ENCODE data around the gene DDAH2.

Gene DDAH2

GRCh38 chr6:31720196-31720770 lies 8.8 kb downstream of the DDAH2 start:
- POLR2A ChIA-PET, result interaction anchor here (0.9 to 1.1 kb wide), 2 partner anchors 10 to 107 kb away, joined by 3 to 4 read pairs; partner anchors contain the start of gene HSPA1B
- no peaks in the 10 kb centered on the region for H3K36me3 ChIP-seq (ENCODE audit: control insufficient read depth in 2 of 2, insufficient read depth in 1 of 2, low read length in 2 of 2)
- no peak overlapping the region for H3K4me3 ChIP-seq (ENCODE audit: low read depth, low read length)
- TF ChIP-seq ZNF768 (tag by site-specific recombination; IDR thresholded peaks at IDR 0.05) (no peak), ZNF174 (tag by site-specific recombination; IDR thresholded peaks at IDR 0.05) (no peak), MZF1 (tag by site-specific recombination; IDR thresholded peaks at IDR 0.05; ENCODE audit: borderline replicate concordance) (no peak), ZNF645 (tag by site-specific recombination; IDR thresholded peaks at IDR 0.05) (no peak), ZNF585B (tag by site-specific recombination; IDR thresholded peaks at IDR 0.05) (no peak)
- TF ChIP-seq, protein P1, sequence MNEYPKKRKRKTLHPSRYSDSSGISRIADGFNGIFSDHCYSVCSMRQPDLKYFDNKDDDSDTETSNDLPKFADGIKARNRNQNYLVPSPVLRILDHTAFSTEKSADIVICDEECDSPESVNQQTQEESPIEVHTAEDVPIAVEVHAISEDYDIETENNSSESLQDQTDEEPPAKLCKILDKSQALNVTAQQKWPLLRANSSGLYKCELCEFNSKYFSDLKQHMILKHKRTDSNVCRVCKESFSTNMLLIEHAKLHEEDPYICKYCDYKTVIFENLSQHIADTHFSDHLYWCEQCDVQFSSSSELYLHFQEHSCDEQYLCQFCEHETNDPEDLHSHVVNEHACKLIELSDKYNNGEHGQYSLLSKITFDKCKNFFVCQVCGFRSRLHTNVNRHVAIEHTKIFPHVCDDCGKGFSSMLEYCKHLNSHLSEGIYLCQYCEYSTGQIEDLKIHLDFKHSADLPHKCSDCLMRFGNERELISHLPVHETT (tag by site-specific recombination; IDR thresholded peaks at IDR 0.05), result no peak
- TF ChIP-seq, protein P2, sequence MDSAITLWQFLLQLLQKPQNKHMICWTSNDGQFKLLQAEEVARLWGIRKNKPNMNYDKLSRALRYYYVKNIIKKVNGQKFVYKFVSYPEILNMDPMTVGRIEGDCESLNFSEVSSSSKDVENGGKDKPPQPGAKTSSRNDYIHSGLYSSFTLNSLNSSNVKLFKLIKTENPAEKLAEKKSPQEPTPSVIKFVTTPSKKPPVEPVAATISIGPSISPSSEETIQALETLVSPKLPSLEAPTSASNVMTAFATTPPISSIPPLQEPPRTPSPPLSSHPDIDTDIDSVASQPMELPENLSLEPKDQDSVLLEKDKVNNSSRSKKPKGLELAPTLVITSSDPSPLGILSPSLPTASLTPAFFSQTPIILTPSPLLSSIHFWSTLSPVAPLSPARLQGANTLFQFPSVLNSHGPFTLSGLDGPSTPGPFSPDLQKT (IDR thresholded peaks at IDR 0.05; ENCODE audit: borderline replicate concordance, low read depth, low read length), result no peak
- no peaks in the 10 kb centered on the region for H3K9me3 ChIP-seq (ENCODE audit: control insufficient read depth, insufficient read depth, low read depth, low read length)
- H3K27ac ChIP-seq (ENCODE audit: extremely low read depth, low read depth, low read length), result no peak overlapping the region
- no peaks in the 10 kb centered on the region for H3K4me1 ChIP-seq (ENCODE audit: control insufficient read depth, insufficient read depth, low read length)
- CTCF ChIA-PET, result interaction anchor here (0.6 to 1.0 kb wide), 2 partner anchors 39 to 50 kb away, joined by 4 read pairs; partner anchors contain the start of gene LY6G5C

DNA sequence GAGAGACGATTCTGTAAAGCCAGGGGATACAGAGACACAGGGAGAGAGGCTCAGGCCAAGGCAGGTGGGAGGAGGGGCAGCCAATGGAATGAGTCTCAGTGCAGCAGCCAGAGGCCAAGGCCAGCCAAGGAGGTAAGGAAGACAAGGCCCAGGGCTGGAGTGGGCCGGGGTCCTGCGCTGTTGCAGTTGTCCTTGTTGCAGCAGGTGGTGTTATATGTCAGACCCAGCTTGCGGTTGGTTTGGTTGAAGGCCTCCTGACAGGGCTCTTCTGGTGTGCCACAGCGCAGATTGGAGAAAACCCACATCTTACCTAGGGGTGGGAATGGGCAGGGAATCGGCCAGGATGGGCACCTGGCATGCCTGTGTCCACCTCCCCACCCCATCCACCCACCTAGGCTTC lies 10.1 kb downstream of the DDAH2 start:
- Histone ChIP-seq H3K36me3 (ENCODE audit: control insufficient read depth in 2 of 2, insufficient read depth in 1 of 2, low read length in 2 of 2) (no peaks in the 10 kb centered on the region), H3K4me3 (ENCODE audit: low read depth, low read length) (no peak overlapping the region), H3K9me3 (ENCODE audit: control insufficient read depth, insufficient read depth, low read depth, low read length) (no peaks in the 10 kb centered on the region), H3K4me1 (ENCODE audit: control insufficient read depth, insufficient read depth, low read length) (peaks cover 3% of the 10 kb centered on the region), H3K27ac (ENCODE audit: extremely low read depth, low read depth, low read length) (no peak overlapping the region)
- CTCF ChIA-PET, result interaction anchor here (0.9 kb wide), 2 partner anchors 30 to 51 kb away, joined by 3 read pairs; no protein-coding TSS in a partner anchor
- no peak for TF ChIP-seq ZNF548 (tag by site-specific recombination; IDR thresholded peaks at IDR 0.05)
- no peak for TF ChIP-seq ZNF214 (tag by site-specific recombination; IDR thresholded peaks at IDR 0.05; ENCODE audit: borderline replicate concordance)
- TF ChIP-seq ZNF324 (tag by site-specific recombination; IDR thresholded peaks at IDR 0.05), result no peak
- TF ChIP-seq ZNF248 (tag by site-specific recombination; IDR thresholded peaks at IDR 0.05), result no peak
- no peak for TF ChIP-seq ZNF362 (tag by site-specific recombination; IDR thresholded peaks at IDR 0.05)
- TF ChIP-seq ZNF302 (tag by site-specific recombination; IDR thresholded peaks at IDR 0.05; ENCODE audit: low read depth), result no peak
- TF ChIP-seq SP2 (tag by site-specific recombination; IDR thresholded peaks at IDR 0.05), result no peak
- no peak for TF ChIP-seq ZNF48 (tag by site-specific recombination; IDR thresholded peaks at IDR 0.05)
- no peak for TF ChIP-seq ZNF24 (tag by site-specific recombination; IDR thresholded peaks at IDR 0.05)
- TF ChIP-seq ZEB2 (tag by site-specific recombination; IDR thresholded peaks at IDR 0.05), result no peak
- TF ChIP-seq ZNF266 (tag by site-specific recombination; IDR thresholded peaks at IDR 0.05; ENCODE audit: low read depth), result no peak
- TF ChIP-seq ZNF416 (tag by site-specific recombination; IDR thresholded peaks at IDR 0.05), result no peak
- no peak for TF ChIP-seq ZNF391 (tag by site-specific recombination; IDR thresholded peaks at IDR 0.05; ENCODE audit: borderline replicate concordance, low read depth)
- TF ChIP-seq GLIS1 (tag by site-specific recombination; IDR thresholded peaks at IDR 0.05), result no peak
- TF ChIP-seq, protein P3, sequence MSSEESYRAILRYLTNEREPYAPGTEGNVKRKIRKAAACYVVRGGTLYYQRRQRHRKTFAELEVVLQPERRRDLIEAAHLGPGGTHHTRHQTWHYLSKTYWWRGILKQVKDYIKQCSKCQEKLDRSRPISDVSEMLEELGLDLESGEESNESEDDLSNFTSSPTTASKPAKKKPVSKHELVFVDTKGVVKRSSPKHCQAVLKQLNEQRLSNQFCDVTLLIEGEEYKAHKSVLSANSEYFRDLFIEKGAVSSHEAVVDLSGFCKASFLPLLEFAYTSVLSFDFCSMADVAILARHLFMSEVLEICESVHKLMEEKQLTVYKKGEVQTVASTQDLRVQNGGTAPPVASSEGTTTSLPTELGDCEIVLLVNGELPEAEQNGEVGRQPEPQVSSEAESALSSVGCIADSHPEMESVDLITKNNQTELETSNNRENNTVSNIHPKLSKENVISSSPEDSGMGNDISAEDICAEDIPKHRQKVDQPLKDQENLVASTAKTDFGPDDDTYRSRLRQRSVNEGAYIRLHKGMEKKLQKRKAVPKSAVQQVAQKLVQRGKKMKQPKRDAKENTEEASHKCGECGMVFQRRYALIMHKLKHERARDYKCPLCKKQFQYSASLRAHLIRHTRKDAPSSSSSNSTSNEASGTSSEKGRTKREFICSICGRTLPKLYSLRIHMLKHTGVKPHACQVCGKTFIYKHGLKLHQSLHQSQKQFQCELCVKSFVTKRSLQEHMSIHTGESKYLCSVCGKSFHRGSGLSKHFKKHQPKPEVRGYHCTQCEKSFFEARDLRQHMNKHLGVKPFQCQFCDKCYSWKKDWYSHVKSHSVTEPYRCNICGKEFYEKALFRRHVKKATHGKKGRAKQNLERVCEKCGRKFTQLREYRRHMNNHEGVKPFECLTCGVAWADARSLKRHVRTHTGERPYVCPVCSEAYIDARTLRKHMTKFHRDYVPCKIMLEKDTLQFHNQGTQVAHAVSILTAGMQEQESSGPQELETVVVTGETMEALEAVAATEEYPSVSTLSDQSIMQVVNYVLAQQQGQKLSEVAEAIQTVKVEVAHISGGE (tag by site-specific recombination; conservative IDR thresholded peaks at IDR 0.05; ENCODE audit: low read depth), result no peak
- POLR2A ChIA-PET, result no interaction called here

Data from HEK293 (cell line).